K562 (cell line): ENCODE data around the gene MAPT. TPM values are rescaled to one million over a fixed set of nuclear protein-coding genes. Genes with fewer than 3 reads are reported as not detected.

Source experiments
- ATAC-seq: fragments of 200-7000 bp; cut with Tn5 transposase; 3 replicates; pipeline ENCODE4 v1.9.1; 2020; ENCODE audit warnings: moderate library complexity
- BruUV-seq: library from RNA; stranded (reverse); fragments of 400-500 nt; replicated peaks from 2 replicates; lab custom pipeline; 2021; lab: Mats Ljungman, UMichigan
- CTCF ChIA-PET: fragments of 300-600 bp; formaldehyde crosslinking; extraction: SDS; loops from one replicate; lab custom pipeline; 2021; ENCODE audit warnings: low intra/inter-chr PET ratio; lab: Yijun Ruan, JAX
- POLR2A ChIA-PET: fragments of 300-600, 350-650 bp; sonication (Branson Sonifier 250); formaldehyde crosslinking; extraction: SDS; loops from one replicate; lab custom pipeline; 2021; ENCODE audit warnings: antibody characterized with exemption, inconsistent platforms; lab: Yijun Ruan, JAX
- DNase-seq, 4 experiments: peaks; one replicate each; pipeline versions ENCODE4 v3.0.0 to v3.0.0-alpha.2; 2011 to 2018; ENCODE audit warnings: low spot score in 3 of 4, mixed read lengths in 3 of 4; ENCODE audit errors: extremely low read depth in 1 of 4
- FAIRE-seq: peaks from 2 replicates; lab custom pipeline; 2011; peaks lifted over from hg19 to GRCh38; lab: Jason Lieb, UNC
- H2AFZ ChIP-seq: 2 replicates; pipeline ENCODE4 v1.6.0; 2011; ENCODE audit warnings: low read depth, low read length, control low read depth, inconsistent platforms
- H3K27ac ChIP-seq: fragments of 200-600 bp; 3 replicates; pipeline ENCODE4 v1.8.0; 2011; ENCODE audit warnings: low read depth, mild to moderate bottlenecking, control low read depth, inconsistent platforms, low read length, moderate library complexity, mixed read lengths; ENCODE audit errors: extremely low read depth
- H3K27me3 ChIP-seq, 2 experiments: fragments of 300-600 bp in 1 of 2; 2 replicates in 1 of 2; 3 replicates in 1 of 2; pipeline versions ENCODE4 v1.6.0 to v1.8.0; 2011; ENCODE audit warnings: inconsistent platforms in 2 of 2, low read length in 2 of 2, mild to moderate bottlenecking in 1 of 2, mixed read lengths in 1 of 2, moderate library complexity in 1 of 2; ENCODE audit not compliant: control insufficient read depth in 2 of 2, insufficient read depth in 2 of 2
- H3K36me3 ChIP-seq: fragments of 300-600 bp; 3 replicates; pipeline ENCODE4 v1.8.0; 2011; ENCODE audit warnings: mild to moderate bottlenecking, low read length, inconsistent platforms; ENCODE audit not compliant: control insufficient read depth, insufficient read depth
- H3K4me1 ChIP-seq, 2 experiments: fragments of 200-600 bp in 1 of 2; replicated peaks in 1 of 2; 2 replicates in 1 of 2; 3 replicates in 1 of 2; pipeline versions ENCODE4 v1.5.1 to v1.8.0; 2011; ENCODE audit warnings: inconsistent platforms in 2 of 2, low read length in 2 of 2, mild to moderate bottlenecking in 1 of 2, mixed read lengths in 1 of 2, moderate library complexity in 1 of 2; ENCODE audit not compliant: control insufficient read depth in 2 of 2, insufficient read depth in 2 of 2
- H3K4me2 ChIP-seq: 2 replicates; pipeline ENCODE4 v1.6.1; 2011; ENCODE audit warnings: low read length, control low read depth, inconsistent platforms, mixed read lengths; ENCODE audit not compliant: insufficient read depth
- H3K4me3 ChIP-seq: fragments of 200-600 bp; sonication (generic), shearing (Covaris generic); 2 replicates; pipeline ENCODE4 v1.5.1; 2016; ENCODE audit warnings: control low read depth, inconsistent platforms
- H3K79me2 ChIP-seq: fragments of 200-600 bp; 3 replicates; pipeline ENCODE4 v1.8.0; 2011; ENCODE audit warnings: low read length, inconsistent platforms; ENCODE audit not compliant: control insufficient read depth, insufficient read depth
- H3K9ac ChIP-seq, 2 experiments: 2 replicates each; pipeline versions ENCODE4 v1.6.0 to v1.6.1; 2011; ENCODE audit warnings: low read depth in 2 of 2, low read length in 2 of 2, control low read depth in 1 of 2, inconsistent platforms in 1 of 2, mild to moderate bottlenecking in 1 of 2, mixed read lengths in 1 of 2; ENCODE audit not compliant: insufficient read depth in 1 of 2
- H3K9me1 ChIP-seq: one replicate; pipeline ENCODE4 v1.6.0; 2011; ENCODE audit warnings: inconsistent platforms, mild to moderate bottlenecking, low read length, moderate library complexity; ENCODE audit not compliant: control insufficient read depth, insufficient read depth
- H3K9me3 ChIP-seq: replicated peaks from 2 replicates; pipeline ENCODE4 v1.5.1; 2011; ENCODE audit warnings: low read depth, low read length, inconsistent platforms; ENCODE audit not compliant: control insufficient read depth, insufficient read depth
- H4K20me1 ChIP-seq: replicated peaks from 2 replicates; pipeline ENCODE4 v1.6.1; 2011; ENCODE audit warnings: low read length, inconsistent platforms, mixed read lengths; ENCODE audit not compliant: control insufficient read depth, insufficient read depth
- KLF10 ChIP-seq: fragments of 250-450 bp; sonication (Bioruptor Pico); IDR thresholded peaks from 2 replicates; pipeline ENCODE4 v1.6.1; 2021; ENCODE audit warnings: matching md5 sums
- RBM22 ChIP-seq: fragments of 200-400 bp; formaldehyde crosslinking; IDR thresholded peaks from 2 replicates; pipeline ENCODE4 v1.6.1; 2018; ENCODE audit warnings: low read length, low read depth; ENCODE audit not compliant: poor library complexity, severe bottlenecking
- TEAD1 ChIP-seq, 2 experiments: fragments of 450-650 bp in 1 of 2; sonication (generic) in 1 of 2; formaldehyde crosslinking; IDR thresholded peaks; 2 replicates each; pipeline versions ENCODE4 v1.4.0 to v1.8.0; 2020 to 2022; ENCODE audit warnings: mild to moderate bottlenecking in 2 of 2, missing genetic modification reagents in 1 of 2
- THRAP3 ChIP-seq: fragments of 450-650 bp; IDR thresholded peaks from 2 replicates; pipeline ENCODE4 v1.6.1; 2016; ENCODE audit warnings: mild to moderate bottlenecking, inconsistent platforms, borderline replicate concordance
- TRIM24 ChIP-seq, 2 experiments: fragments of 450-650 bp; IDR thresholded peaks; 2 replicates each; pipeline ENCODE4 v1.6.1; 2016
- whole genome bisulfite sequencing: fragments of 100-300 bp; shearing (Covaris generic); methylation state at CpG from one replicate; pipeline ENCODE4 v1.1.6; 2016; ENCODE audit warnings: low coverage, mixed read lengths; ENCODE audit not compliant: insufficient coverage; ENCODE audit errors: missing lambda C conversion rate; 5-methylcytosine and 5-hydroxymethylcytosine counted together
- in situ Hi-C: fragments of 300-500 bp; cut with MboI; formaldehyde crosslinking; loops from 4 replicates; pipeline ENCODE4 v1.15.0; 2018; ENCODE audit warnings: inconsistent platforms, mixed read lengths
- intact Hi-C: fragments of 100-400 bp; cut with micrococcal nuclease; formaldehyde crosslinking; loops from 2 replicates; pipeline ENCODE4 v1.14.2; 2022
- polyA plus RNA-seq, 8 experiments: library from polyadenylated mRNA; depleted of rRNA in 4 of 8; stranded (reverse) in 5 of 8; unstranded in 3 of 8; fragments of >200 nt; fragmentation: Nextera tagmentation in 2 of 8; fragmentation: Illumina TruSeq in 1 of 8; extraction: Ambion mirVana in 2 of 8; extraction: Trizol in 1 of 8; gene quantifications; 2 replicates each; pipeline versions ENCODE4 v1.2.1 to v1.2.3, GENCODE V29; 2011 to 2014; ENCODE audit warnings: inconsistent platforms in 1 of 8, missing spikeins in 1 of 8
- total RNA-seq, 7 experiments: library from RNA; depleted of rRNA in 6 of 7; stranded (reverse); fragments of >200 nt in 6 of 7; fragmentation: Illumina TruSeq in 2 of 7; extraction: Trizol in 2 of 7; gene quantifications; 2 replicates each; pipeline versions ENCODE4 v1.2.1 to v1.2.3, GENCODE V29; 2011 to 2021; ENCODE audit warnings: low replicate concordance in 1 of 7
- TF ChIP-seq, protein P1 (sequence below): fragments of 450-650 bp; formaldehyde crosslinking; conservative IDR thresholded peaks from 2 replicates; pipeline ENCODE4 v1.4.0; 2022; ENCODE audit warnings: mild to moderate bottlenecking, missing genetic modification characterization
- TF ChIP-seq, protein P2 (sequence below): sonication (generic); formaldehyde crosslinking; IDR thresholded peaks from 2 replicates; pipeline ENCODE4 v1.8.0; 2022; ENCODE audit warnings: mild to moderate bottlenecking, missing genetic modification reagents
- TF ChIP-seq, protein P3 (sequence below): fragments of 200-800 bp; sonication (Bioruptor generic); IDR thresholded peaks from 2 replicates; pipeline ENCODE4 v1.6.1; 2016; ENCODE audit warnings: missing genetic modification characterization, missing compliant biosample characterization

Gene MAPT
- total and polyA plus RNA-seq, 9 of the 15 experiments (the other 6 are each of a cell fraction or from before 2014, with no cell fraction given): 0.04 to 1.1 (median 0.36) TPM

GRCh38 chr17:45949755-45950320 is 55.5 kb downstream of the MAPT start:
- no peaks in the 10 kb centered on the region for H3K36me3 ChIP-seq
- CTCF ChIA-PET: interaction anchor here (1.1 kb wide), 1 partner anchor 317 kb away, joined by 7 read pairs; no protein-coding TSS in a partner anchor
- DNase-seq (no peak), ATAC-seq (no peak), FAIRE-seq (no peak)
- no TSS peak for BruUV-seq
- H3K9ac ChIP-seq: no peak overlapping the region
- peaks cover 6 to 18% of the 10 kb centered on the region in 2 experiments for H3K4me1 ChIP-seq
- H4K20me1 ChIP-seq: no peaks in the 10 kb centered on the region
- H3K79me2 ChIP-seq: no peaks in the 10 kb centered on the region
- H3K4me2 ChIP-seq: no peak overlapping the region
- H3K9me3 ChIP-seq: no peaks in the 10 kb centered on the region
- no peak overlapping the region for H3K27ac ChIP-seq
- no peak overlapping the region for H3K4me3 ChIP-seq
- WGBS: 23% methylated on average over 9 of the region's 9 CpGs
- intact Hi-C loops (no loop called here), in situ Hi-C loops (no loop called here)
- POLR2A ChIA-PET: interaction anchor here (0.5 to 1.4 kb wide), 5 partner anchors 11 to 900 kb away, joined by 3 to 4 read pairs (median 3); no protein-coding TSS in a partner anchor
- H3K9me1 ChIP-seq: no peaks in the 10 kb centered on the region
- peaks cover 10 to 23% of the 10 kb centered on the region in 2 experiments for H3K27me3 ChIP-seq
- H2AFZ ChIP-seq: no peak overlapping the region
- TF ChIP-seq THRAP3: no peak
- no peak for TF ChIP-seq TRIM24 (IDR thresholded peaks at IDR 0.05)
- TF ChIP-seq, protein P1, sequence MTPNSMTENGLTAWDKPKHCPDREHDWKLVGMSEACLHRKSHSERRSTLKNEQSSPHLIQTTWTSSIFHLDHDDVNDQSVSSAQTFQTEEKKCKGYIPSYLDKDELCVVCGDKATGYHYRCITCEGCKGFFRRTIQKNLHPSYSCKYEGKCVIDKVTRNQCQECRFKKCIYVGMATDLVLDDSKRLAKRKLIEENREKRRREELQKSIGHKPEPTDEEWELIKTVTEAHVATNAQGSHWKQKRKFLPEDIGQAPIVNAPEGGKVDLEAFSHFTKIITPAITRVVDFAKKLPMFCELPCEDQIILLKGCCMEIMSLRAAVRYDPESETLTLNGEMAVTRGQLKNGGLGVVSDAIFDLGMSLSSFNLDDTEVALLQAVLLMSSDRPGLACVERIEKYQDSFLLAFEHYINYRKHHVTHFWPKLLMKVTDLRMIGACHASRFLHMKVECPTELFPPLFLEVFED (CRISPR knock-in tag): no peak
- TF ChIP-seq, protein P2, sequence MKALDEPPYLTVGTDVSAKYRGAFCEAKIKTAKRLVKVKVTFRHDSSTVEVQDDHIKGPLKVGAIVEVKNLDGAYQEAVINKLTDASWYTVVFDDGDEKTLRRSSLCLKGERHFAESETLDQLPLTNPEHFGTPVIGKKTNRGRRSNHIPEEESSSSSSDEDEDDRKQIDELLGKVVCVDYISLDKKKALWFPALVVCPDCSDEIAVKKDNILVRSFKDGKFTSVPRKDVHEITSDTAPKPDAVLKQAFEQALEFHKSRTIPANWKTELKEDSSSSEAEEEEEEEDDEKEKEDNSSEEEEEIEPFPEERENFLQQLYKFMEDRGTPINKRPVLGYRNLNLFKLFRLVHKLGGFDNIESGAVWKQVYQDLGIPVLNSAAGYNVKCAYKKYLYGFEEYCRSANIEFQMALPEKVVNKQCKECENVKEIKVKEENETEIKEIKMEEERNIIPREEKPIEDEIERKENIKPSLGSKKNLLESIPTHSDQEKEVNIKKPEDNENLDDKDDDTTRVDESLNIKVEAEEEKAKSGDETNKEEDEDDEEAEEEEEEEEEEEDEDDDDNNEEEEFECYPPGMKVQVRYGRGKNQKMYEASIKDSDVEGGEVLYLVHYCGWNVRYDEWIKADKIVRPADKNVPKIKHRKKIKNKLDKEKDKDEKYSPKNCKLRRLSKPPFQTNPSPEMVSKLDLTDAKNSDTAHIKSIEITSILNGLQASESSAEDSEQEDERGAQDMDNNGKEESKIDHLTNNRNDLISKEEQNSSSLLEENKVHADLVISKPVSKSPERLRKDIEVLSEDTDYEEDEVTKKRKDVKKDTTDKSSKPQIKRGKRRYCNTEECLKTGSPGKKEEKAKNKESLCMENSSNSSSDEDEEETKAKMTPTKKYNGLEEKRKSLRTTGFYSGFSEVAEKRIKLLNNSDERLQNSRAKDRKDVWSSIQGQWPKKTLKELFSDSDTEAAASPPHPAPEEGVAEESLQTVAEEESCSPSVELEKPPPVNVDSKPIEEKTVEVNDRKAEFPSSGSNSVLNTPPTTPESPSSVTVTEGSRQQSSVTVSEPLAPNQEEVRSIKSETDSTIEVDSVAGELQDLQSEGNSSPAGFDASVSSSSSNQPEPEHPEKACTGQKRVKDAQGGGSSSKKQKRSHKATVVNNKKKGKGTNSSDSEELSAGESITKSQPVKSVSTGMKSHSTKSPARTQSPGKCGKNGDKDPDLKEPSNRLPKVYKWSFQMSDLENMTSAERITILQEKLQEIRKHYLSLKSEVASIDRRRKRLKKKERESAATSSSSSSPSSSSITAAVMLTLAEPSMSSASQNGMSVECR (CRISPR knock-in tag): no peak
- no peak for TF ChIP-seq TEAD1 (CRISPR knock-in tag; IDR thresholded peaks at IDR 0.05)
- TF ChIP-seq RBM22: no peak
- TF ChIP-seq KLF10: no peak
- TF ChIP-seq, protein P3, sequence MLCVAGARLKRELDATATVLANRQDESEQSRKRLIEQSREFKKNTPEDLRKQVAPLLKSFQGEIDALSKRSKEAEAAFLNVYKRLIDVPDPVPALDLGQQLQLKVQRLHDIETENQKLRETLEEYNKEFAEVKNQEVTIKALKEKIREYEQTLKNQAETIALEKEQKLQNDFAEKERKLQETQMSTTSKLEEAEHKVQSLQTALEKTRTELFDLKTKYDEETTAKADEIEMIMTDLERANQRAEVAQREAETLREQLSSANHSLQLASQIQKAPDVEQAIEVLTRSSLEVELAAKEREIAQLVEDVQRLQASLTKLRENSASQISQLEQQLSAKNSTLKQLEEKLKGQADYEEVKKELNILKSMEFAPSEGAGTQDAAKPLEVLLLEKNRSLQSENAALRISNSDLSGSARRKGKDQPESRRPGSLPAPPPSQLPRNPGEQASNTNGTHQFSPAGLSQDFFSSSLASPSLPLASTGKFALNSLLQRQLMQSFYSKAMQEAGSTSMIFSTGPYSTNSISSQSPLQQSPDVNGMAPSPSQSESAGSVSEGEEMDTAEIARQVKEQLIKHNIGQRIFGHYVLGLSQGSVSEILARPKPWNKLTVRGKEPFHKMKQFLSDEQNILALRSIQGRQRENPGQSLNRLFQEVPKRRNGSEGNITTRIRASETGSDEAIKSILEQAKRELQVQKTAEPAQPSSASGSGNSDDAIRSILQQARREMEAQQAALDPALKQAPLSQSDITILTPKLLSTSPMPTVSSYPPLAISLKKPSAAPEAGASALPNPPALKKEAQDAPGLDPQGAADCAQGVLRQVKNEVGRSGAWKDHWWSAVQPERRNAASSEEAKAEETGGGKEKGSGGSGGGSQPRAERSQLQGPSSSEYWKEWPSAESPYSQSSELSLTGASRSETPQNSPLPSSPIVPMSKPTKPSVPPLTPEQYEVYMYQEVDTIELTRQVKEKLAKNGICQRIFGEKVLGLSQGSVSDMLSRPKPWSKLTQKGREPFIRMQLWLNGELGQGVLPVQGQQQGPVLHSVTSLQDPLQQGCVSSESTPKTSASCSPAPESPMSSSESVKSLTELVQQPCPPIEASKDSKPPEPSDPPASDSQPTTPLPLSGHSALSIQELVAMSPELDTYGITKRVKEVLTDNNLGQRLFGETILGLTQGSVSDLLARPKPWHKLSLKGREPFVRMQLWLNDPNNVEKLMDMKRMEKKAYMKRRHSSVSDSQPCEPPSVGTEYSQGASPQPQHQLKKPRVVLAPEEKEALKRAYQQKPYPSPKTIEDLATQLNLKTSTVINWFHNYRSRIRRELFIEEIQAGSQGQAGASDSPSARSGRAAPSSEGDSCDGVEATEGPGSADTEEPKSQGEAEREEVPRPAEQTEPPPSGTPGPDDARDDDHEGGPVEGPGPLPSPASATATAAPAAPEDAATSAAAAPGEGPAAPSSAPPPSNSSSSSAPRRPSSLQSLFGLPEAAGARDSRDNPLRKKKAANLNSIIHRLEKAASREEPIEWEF (CRISPR knock-in tag): no peak
